ENCODE data around the gene CEBPG. TPM values are rescaled to one million over a fixed set of nuclear protein-coding genes. Genes with fewer than 3 reads are reported as not detected.

CEBPG gene
- total RNA-seq, 1 experiment from 2014 or later: 39.5 TPM

- DNase-seq: no peak
Measured at GRCh38 chr19:33394006-33394722, 20.7 kb downstream of the CEBPG start.

GRCh38 chr19:33394723-33395560 is 21.4 kb downstream of the CEBPG start:
- CTCF ChIA-PET: no interaction called here
- no peak overlapping the region for H3K27ac Mint-ChIP-seq (ENCODE audit: unreplicated experiment)
- peaks cover 19% of the 10 kb centered on the region for H3K36me3 Mint-ChIP-seq (ENCODE audit: insufficient read depth, unreplicated experiment)
- no peaks in the 10 kb centered on the region for H3K27me3 Mint-ChIP-seq (ENCODE audit: unreplicated experiment)
- no peak overlapping the region for H3K4me3 Mint-ChIP-seq (ENCODE audit: low read depth, unreplicated experiment)
- intact Hi-C loops (cut with micrococcal nuclease; ENCODE audit: unreplicated experiment): no loop called here
- H3K4me1 Mint-ChIP-seq (ENCODE audit: low read depth, unreplicated experiment): no peaks in the 10 kb centered on the region
- TF ChIP-seq CTCF (IDR thresholded peaks at IDR 0.05; ENCODE audit: unreplicated experiment): no peak
- H3K9me3 Mint-ChIP-seq (ENCODE audit: low read depth, unreplicated experiment): no peaks in the 10 kb centered on the region
- DNase-seq: no peak
- no TSS peak for BruUV-seq (replicated peaks)

More at GRCh38 chr19:33394006-33394722, 20.7 kb downstream of the CEBPG start:
- Mint-ChIP-seq H3K27me3 (ENCODE audit: unreplicated experiment) (no peaks in the 10 kb centered on the region), H3K4me1 (ENCODE audit: low read depth, unreplicated experiment) (no peaks in the 10 kb centered on the region), H3K4me3 (ENCODE audit: low read depth, unreplicated experiment) (no peak overlapping the region), H3K36me3 (ENCODE audit: insufficient read depth, unreplicated experiment) (peaks cover 19% of the 10 kb centered on the region), H3K9me3 (ENCODE audit: low read depth, unreplicated experiment) (no peaks in the 10 kb centered on the region), H3K27ac (ENCODE audit: unreplicated experiment) (no peak overlapping the region)
- intact Hi-C loops (cut with micrococcal nuclease; ENCODE audit: unreplicated experiment): no loop called here
- no peak for TF ChIP-seq CTCF (IDR thresholded peaks at IDR 0.05; ENCODE audit: unreplicated experiment)
- CTCF ChIA-PET: no interaction called here
- BruUV-seq (replicated peaks): no TSS peak

GRCh38 chr19:33395561-33396550 is 22.3 kb downstream of the CEBPG start:
- intact Hi-C loops (cut with micrococcal nuclease; ENCODE audit: unreplicated experiment): no loop called here
- CTCF ChIA-PET: interaction anchor here (0.7 to 1.6 kb wide), 2 partner anchors 160 to 261 kb away, joined by 3 to 5 read pairs; no protein-coding TSS in a partner anchor
- H3K9me3 Mint-ChIP-seq (ENCODE audit: low read depth, unreplicated experiment): no peaks in the 10 kb centered on the region
- no peaks in the 10 kb centered on the region for H3K4me1 Mint-ChIP-seq (ENCODE audit: low read depth, unreplicated experiment)
- no peak overlapping the region for H3K4me3 Mint-ChIP-seq (ENCODE audit: low read depth, unreplicated experiment)
- no peak for TF ChIP-seq CTCF (IDR thresholded peaks at IDR 0.05; ENCODE audit: unreplicated experiment)
- DNase-seq: no peak
- no TSS peak for BruUV-seq (replicated peaks)
- no peak overlapping the region for H3K27ac Mint-ChIP-seq (ENCODE audit: unreplicated experiment)
- H3K36me3 Mint-ChIP-seq (ENCODE audit: insufficient read depth, unreplicated experiment): peaks cover 17% of the 10 kb centered on the region
- no peaks in the 10 kb centered on the region for H3K27me3 Mint-ChIP-seq (ENCODE audit: unreplicated experiment)

Data from Calu3 (cell line).